GM12892 (cell line): Measurements from ENCODE around the gene CRYBG2.

Source experiments
- POLR2A ChIP-seq: IDR thresholded peaks from 2 replicates; pipeline ENCODE4 v1.6.1; 2011; ENCODE audit warnings: low read depth, low read length, control low read depth
- POLR2AphosphoS5 ChIP-seq: IDR thresholded peaks from 2 replicates; pipeline ENCODE4 v1.6.1; 2011; ENCODE audit warnings: low read depth, low read length, control low read depth

DNA sequence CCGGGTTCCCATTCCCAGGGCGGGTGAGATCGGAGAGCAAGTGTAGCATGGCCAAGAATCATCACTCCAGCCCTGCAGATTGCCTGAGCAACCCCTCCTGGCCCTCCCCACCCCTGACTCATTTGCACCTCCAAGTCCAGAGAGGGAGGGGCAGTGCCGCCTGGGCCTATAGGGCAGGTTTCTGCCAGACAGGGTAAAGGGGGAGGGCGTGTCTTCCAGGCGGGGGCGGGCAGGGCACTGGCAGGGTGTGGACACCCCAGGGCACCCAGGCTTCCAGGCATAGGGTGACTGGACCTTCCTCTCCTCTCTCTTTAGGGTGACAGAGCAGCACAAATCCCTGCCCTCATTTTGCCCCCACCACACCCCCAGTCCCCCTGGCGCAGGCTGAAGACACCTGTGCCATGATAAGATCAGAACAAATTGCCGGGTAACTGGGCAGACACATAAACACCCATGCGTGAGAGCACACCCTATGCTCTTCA is 3.2 kb upstream of the CRYBG2 start:
- TF ChIP-seq POLR2AphosphoS5 (no peak), POLR2A (no peak)
